ENCODE measurements around the gene UBN2.

UBN2 gene

GRCh38 chr7:139345042-139345441, 114.0 kb downstream of the UBN2 start:
- DNase-seq (ENCODE audit: low read depth): no peak

- DNase-seq (ENCODE audit: low read depth): no peak
Observed at GRCh38 chr7:139351027-139351426, 120.0 kb downstream of the UBN2 start.

- no peak for DNase-seq (ENCODE audit: low read depth)
Observed at GRCh38 chr7:139354729-139355128, 123.7 kb downstream of the UBN2 start.

DNA sequence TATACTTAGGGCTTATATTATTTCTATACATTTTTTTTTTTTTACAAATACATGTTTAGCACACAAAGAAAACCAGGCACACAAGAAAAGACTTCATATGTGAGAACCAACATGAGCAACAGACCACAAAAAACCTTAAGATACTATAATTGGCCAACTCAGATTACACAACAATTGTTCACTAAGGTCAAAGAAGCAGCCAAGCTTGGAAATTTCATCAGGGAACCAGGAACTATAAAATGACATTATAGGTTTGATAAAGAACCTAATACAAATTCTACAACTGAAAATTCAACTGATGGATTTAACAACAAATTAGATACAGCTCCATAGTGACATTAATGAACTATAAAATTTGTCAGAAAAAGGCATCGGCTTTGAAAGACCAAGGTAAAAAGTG, 124.3 kb downstream of the UBN2 start:
- DNase-seq (ENCODE audit: low read depth): no peak

Data from stimulated activated CD8-positive, alpha-beta memory T cell treated with anti-CD3 and anti-CD28 coated beads, Interleukin-4, amount 100 ng/mL, for 24 hours (primary cell).